HUES64 (cell line): ENCODE data around the gene VEZF1.

Experiments used
- H3K27ac ChIP-seq: 2 replicates; pipeline ENCODE4 v1.7.0; 2013; ENCODE audit warnings: low read depth, low read length, inconsistent platforms
- H3K27me3 ChIP-seq: 2 replicates; pipeline ENCODE4 v1.6.1; 2013; ENCODE audit warnings: mild to moderate bottlenecking, low read length; ENCODE audit not compliant: insufficient read depth
- H3K36me3 ChIP-seq: 2 replicates; pipeline ENCODE4 v1.6.1; 2013; ENCODE audit warnings: mild to moderate bottlenecking, low read length; ENCODE audit not compliant: insufficient read depth
- H3K4me1 ChIP-seq: 2 replicates; pipeline ENCODE4 v1.6.1; 2013; ENCODE audit warnings: mild to moderate bottlenecking, low read length, moderate library complexity; ENCODE audit not compliant: insufficient read depth
- H3K4me3 ChIP-seq: 2 replicates; pipeline ENCODE4 v1.5.1; 2013; ENCODE audit warnings: mild to moderate bottlenecking, low read length, moderate library complexity
- H3K9ac ChIP-seq: 2 replicates; pipeline ENCODE4 v1.6.1; 2013; ENCODE audit warnings: mild to moderate bottlenecking, low read depth, low read length
- H3K9me3 ChIP-seq: 2 replicates; pipeline ENCODE4 v1.6.1; 2013; ENCODE audit warnings: low read depth, low read length; ENCODE audit not compliant: insufficient read depth
- WGBS: fragments of 150-250, 120-280 bp; methylation state at CpG from one replicate; pipeline ENCODE4 v1.1.7; 2013; ENCODE audit warnings: missing lambda C conversion rate; 5-methylcytosine and 5-hydroxymethylcytosine counted together

The VEZF1 gene

GRCh38 chr17:57946798-57947358 lies 41.2 kb downstream of the VEZF1 start:
- Histone ChIP-seq H3K36me3 (no peaks in the 10 kb centered on the region), H3K27me3 (no peaks in the 10 kb centered on the region), H3K4me3 (no peak overlapping the region), H3K9me3 (no peaks in the 10 kb centered on the region), H3K27ac (no peak overlapping the region; the same call in 1 of the 2 replicates), H3K4me1 (peaks cover 38% of the 10 kb centered on the region), H3K9ac (0 out of 2 replicates have a peak overlapping the region, but pooled peaks have one; percentile 14)
- 81% methylated on average over 10 of the region's 10 CpGs for WGBS

GRCh38 chr17:57945996-57946797 lies 41.9 kb downstream of the VEZF1 start:
- Histone ChIP-seq H3K9ac (0 out of 2 replicates have a peak overlapping the region, but pooled peaks have one; percentile 14), H3K36me3 (no peaks in the 10 kb centered on the region), H3K27ac (no peak overlapping the region), H3K4me1 (peaks cover 37% of the 10 kb centered on the region), H3K27me3 (no peaks in the 10 kb centered on the region), H3K9me3 (no peaks in the 10 kb centered on the region), H3K4me3 (no peak overlapping the region)
- WGBS, result 69% methylated on average over 6 of the region's 6 CpGs

GRCh38 chr17:57944908-57945307 lies 43.1 kb downstream of the VEZF1 start:
- Histone ChIP-seq H3K27me3 (no peaks in the 10 kb centered on the region), H3K9ac (no peak overlapping the region), H3K36me3 (no peaks in the 10 kb centered on the region), H3K27ac (no peak overlapping the region), H3K4me3 (no peak overlapping the region), H3K9me3 (no peaks in the 10 kb centered on the region), H3K4me1 (peaks cover 45% of the 10 kb centered on the region)
- 94% methylated on average over 6 of the region's 6 CpGs for WGBS

- H3K4me3 ChIP-seq, result no peak overlapping the region
- WGBS, result 94% methylated on average over 3 of the region's 3 CpGs
- peaks cover 41% of the 10 kb centered on the region for H3K4me1 ChIP-seq
These were observed 44.4 kb downstream of the VEZF1 start for GRCh38 chr17:57943645-57944044.

GRCh38 chr17:57943140-57943539 lies 44.9 kb downstream of the VEZF1 start:
- Histone ChIP-seq H3K27ac (no peak overlapping the region), H3K4me1 (peaks cover 36% of the 10 kb centered on the region), H3K9me3 (no peaks in the 10 kb centered on the region), H3K36me3 (no peaks in the 10 kb centered on the region), H3K27me3 (no peaks in the 10 kb centered on the region), H3K4me3 (no peak overlapping the region), H3K9ac (no peak overlapping the region)
- 91% methylated on average over 6 of the region's 6 CpGs for WGBS

More at GRCh38 chr17:57943645-57944044, 44.4 kb downstream of the VEZF1 start:
- Histone ChIP-seq H3K9ac (no peak overlapping the region), H3K27ac (no peak overlapping the region), H3K27me3 (no peaks in the 10 kb centered on the region), H3K36me3 (no peaks in the 10 kb centered on the region), H3K9me3 (no peaks in the 10 kb centered on the region)

GRCh38 chr17:57941384-57942370 lies 46.4 kb downstream of the VEZF1 start:
- Histone ChIP-seq H3K9me3 (no peaks in the 10 kb centered on the region), H3K36me3 (no peaks in the 10 kb centered on the region), H3K9ac (no peak overlapping the region), H3K4me3 (no peak overlapping the region), H3K27me3 (no peaks in the 10 kb centered on the region), H3K4me1 (peaks cover 22% of the 10 kb centered on the region), H3K27ac (no peak overlapping the region)
- 82% methylated on average over 9 of the region's 10 CpGs for WGBS

GRCh38 chr17:57940653-57941329 lies 47.3 kb downstream of the VEZF1 start:
- Histone ChIP-seq H3K4me1 (peaks cover 21% of the 10 kb centered on the region), H3K27ac (no peak overlapping the region), H3K36me3 (no peaks in the 10 kb centered on the region), H3K9ac (no peak overlapping the region), H3K9me3 (no peaks in the 10 kb centered on the region), H3K4me3 (no peak overlapping the region), H3K27me3 (no peaks in the 10 kb centered on the region)
- 86% methylated on average over 5 of the region's 5 CpGs for WGBS

GRCh38 chr17:57940231-57940630 lies 47.8 kb downstream of the VEZF1 start:
- Histone ChIP-seq H3K4me3 (no peak overlapping the region), H3K9me3 (no peaks in the 10 kb centered on the region), H3K36me3 (no peaks in the 10 kb centered on the region), H3K4me1 (peaks cover 26% of the 10 kb centered on the region), H3K9ac (no peak overlapping the region), H3K27ac (no peak overlapping the region), H3K27me3 (no peaks in the 10 kb centered on the region)
- 65% methylated on average over 4 of the region's 5 CpGs for WGBS

GRCh38 chr17:57939797-57940196 lies 48.3 kb downstream of the VEZF1 start:
- no peaks in the 10 kb centered on the region for H3K27me3 ChIP-seq
- 82% methylated on average over 7 of the region's 7 CpGs for WGBS
- H3K4me3 ChIP-seq, result no peak overlapping the region
- no peaks in the 10 kb centered on the region for H3K9me3 ChIP-seq
- H3K4me1 ChIP-seq, result peaks cover 30% of the 10 kb centered on the region
- no peaks in the 10 kb centered on the region for H3K36me3 ChIP-seq
- H3K9ac ChIP-seq, result no peak overlapping the region
- H3K27ac ChIP-seq, result no peak overlapping the region

GRCh38 chr17:57938061-57938502 lies 50.0 kb downstream of the VEZF1 start:
- Histone ChIP-seq H3K36me3 (no peaks in the 10 kb centered on the region), H3K4me3 (no peak overlapping the region), H3K4me1 (peaks cover 31% of the 10 kb centered on the region), H3K27me3 (no peaks in the 10 kb centered on the region), H3K9me3 (no peaks in the 10 kb centered on the region), H3K9ac (no peak overlapping the region), H3K27ac (no peak overlapping the region)
- WGBS, result 79% methylated on average over 7 of the region's 7 CpGs
